Neural cell (in vitro differentiated cells): ENCODE measurements around the gene CHST11. TPM values are rescaled to one million over a fixed set of nuclear protein-coding genes. Genes with fewer than 3 reads are reported as not detected.

Source experiments
- H2AFZ ChIP-seq: fragments of 200-600, 300-800 bp; sonication (generic), shearing (Covaris generic); 2 replicates; pipeline ENCODE4 v1.6.0; 2014; ENCODE audit warnings: low read depth, mild to moderate bottlenecking, antibody characterized with exemption, low read length, moderate library complexity
- H3F3A ChIP-seq: fragments of 200-600 bp; shearing (Covaris generic); 2 replicates; pipeline ENCODE4 v1.6.1; 2016; ENCODE audit warnings: mild to moderate bottlenecking, moderate library complexity, mixed read lengths, antibody characterized with exemption, low read length; ENCODE audit not compliant: insufficient read depth, poor library complexity, severe bottlenecking
- H3K27ac ChIP-seq: fragments of 200-600, 300-800 bp; sonication (generic), shearing (Covaris generic); 2 replicates; pipeline ENCODE4 v1.5.1; 2014; ENCODE audit warnings: mild to moderate bottlenecking, low read length, moderate library complexity
- H3K27me3 ChIP-seq: fragments of 300-800, 200-600 bp; sonication (generic), shearing (Covaris generic); 2 replicates; pipeline ENCODE4 v1.6.0; 2014; ENCODE audit warnings: mild to moderate bottlenecking, low read depth, low read length, moderate library complexity; ENCODE audit not compliant: insufficient read depth
- H3K36me3 ChIP-seq: fragments of 300-800, 200-600 bp; sonication (generic), shearing (Covaris generic); 2 replicates; pipeline ENCODE4 v1.5.1; 2014; ENCODE audit warnings: mild to moderate bottlenecking, antibody characterized with exemption, low read length, moderate library complexity; ENCODE audit not compliant: insufficient read depth
- H3K4me2 ChIP-seq: fragments of 300-800, 200-600 bp; sonication (generic), shearing (Covaris generic); 2 replicates; pipeline ENCODE4 v1.6.0; 2014; ENCODE audit warnings: mild to moderate bottlenecking, low read length
- H3K4me3 ChIP-seq: fragments of 300-800, 200-600 bp; sonication (generic), shearing (Covaris generic); 2 replicates; pipeline ENCODE4 v1.5.1; 2014; ENCODE audit warnings: mild to moderate bottlenecking, low read length, moderate library complexity
- H3K79me2 ChIP-seq: fragments of 200-600 bp; shearing (Covaris generic); replicated peaks from 2 replicates; pipeline ENCODE4 v1.6.0; 2014; ENCODE audit warnings: mild to moderate bottlenecking, low read length, moderate library complexity; ENCODE audit not compliant: insufficient read depth
- H3K9ac ChIP-seq: fragments of 300-800, 200-600 bp; sonication (generic), shearing (Covaris generic); 2 replicates; pipeline ENCODE4 v1.6.1; 2016; ENCODE audit warnings: mild to moderate bottlenecking, low read length, mixed read lengths
- H3K9me2 ChIP-seq: fragments of 200-600 bp; shearing (Covaris generic); 2 replicates; pipeline ENCODE4 v1.6.1; 2016; ENCODE audit warnings: mild to moderate bottlenecking, low read length, mixed read lengths; ENCODE audit not compliant: insufficient read depth
- H3K9me3 ChIP-seq: fragments of 200-600, 300-800 bp; sonication (generic), shearing (Covaris generic); 2 replicates; pipeline ENCODE4 v1.6.1; 2016; ENCODE audit warnings: mild to moderate bottlenecking, mixed run types, low read length, moderate library complexity, mixed read lengths
- H4K20me1 ChIP-seq: fragments of 200-600 bp; shearing (Covaris generic); 2 replicates; pipeline ENCODE4 v1.6.1; 2016; ENCODE audit warnings: mild to moderate bottlenecking, mixed run types; ENCODE audit not compliant: insufficient read depth
- CTCF ChIP-seq: fragments of 450-650 bp; IDR thresholded peaks from 2 replicates; pipeline ENCODE4 v1.5.1; 2014; ENCODE audit warnings: antibody characterized with exemption, mild to moderate bottlenecking, moderate library complexity; ENCODE audit not compliant: poor library complexity, severe bottlenecking
- EP300 ChIP-seq: fragments of 450-650 bp; conservative IDR thresholded peaks from 2 replicates; pipeline ENCODE4 v1.6.1; 2014; ENCODE audit warnings: antibody characterized with exemption, mild to moderate bottlenecking, moderate library complexity; ENCODE audit not compliant: poor library complexity, severe bottlenecking
- EZH2 ChIP-seq: fragments of 200-600, 300-800 bp; shearing (Covaris generic), sonication (generic); IDR thresholded peaks from 2 replicates; pipeline ENCODE4 v1.6.1; 2014; ENCODE audit warnings: antibody characterized with exemption, low read length, borderline replicate concordance, mild to moderate bottlenecking; ENCODE audit not compliant: insufficient read depth, poor library complexity, severe bottlenecking
- MXI1 ChIP-seq: fragments of 450-650 bp; conservative IDR thresholded peaks from 2 replicates; pipeline ENCODE4 v1.6.1; 2014; ENCODE audit warnings: antibody characterized with exemption, mild to moderate bottlenecking; ENCODE audit not compliant: poor library complexity, severe bottlenecking
- POLR2AphosphoS5 ChIP-seq: IDR thresholded peaks from 2 replicates; pipeline ENCODE4 v1.6.1; 2012
- RAD21 ChIP-seq: fragments of 450-650 bp; conservative IDR thresholded peaks from 2 replicates; pipeline ENCODE4 v1.6.1; 2014; ENCODE audit warnings: antibody characterized with exemption, mild to moderate bottlenecking, moderate library complexity
- REST ChIP-seq: IDR thresholded peaks from 2 replicates; pipeline ENCODE4 v1.6.1; 2012; ENCODE audit warnings: borderline replicate concordance
- SMC3 ChIP-seq: fragments of 450-650 bp; conservative IDR thresholded peaks from 2 replicates; pipeline ENCODE4 v1.6.1; 2014; ENCODE audit warnings: antibody characterized with exemption, mild to moderate bottlenecking, moderate library complexity; ENCODE audit not compliant: poor library complexity
- TAF1 ChIP-seq: IDR thresholded peaks from 2 replicates; pipeline ENCODE4 v1.6.1; 2012; ENCODE audit warnings: low read depth
- polyA plus RNA-seq: library from polyadenylated mRNA; depleted of rRNA; stranded (reverse); fragments of >200 nt; gene quantifications from 2 replicates; pipeline ENCODE4 v1.2.3, GENCODE V29; 2014

The CHST11 gene
- polyA plus RNA-seq, 1 donor from 2014 or later = 15.0 TPM

GRCh38 chr12:104456950-104457745 lies 400 bp downstream of the CHST11 start (continued):
- no peak for TF ChIP-seq REST

- Histone ChIP-seq H3K27me3 (no peaks in the 10 kb centered on the region), H3K9me3 (no peaks in the 10 kb centered on the region), H3K4me3 (peak overlapping the region; percentile 88), H4K20me1 (no peaks in the 10 kb centered on the region), H3K79me2 (peaks cover 49% of the 10 kb centered on the region), H2AFZ (peak overlapping the region; percentile 53), H3K27ac (peak overlapping the region; percentile 82), H3K36me3 (no peaks in the 10 kb centered on the region), H3K9ac (peak overlapping the region; percentile 82), H3K4me2 (peak overlapping the region; percentile 83), H3K9me2 (no peaks in the 10 kb centered on the region), H3F3A (no peaks in the 10 kb centered on the region)
- TF ChIP-seq MXI1 (peak; percentile 75), SMC3 (no peak), POLR2AphosphoS5 (peak; percentile 44), REST (no peak), CTCF (peak; percentile 19), TAF1 (no peak), EP300 (no peak), RAD21 (no peak), EZH2 (no peak)
Observed at GRCh38 chr12:104457746-104458693, 1.3 kb downstream of the CHST11 start.
